T-cell (primary cell): ENCODE results near the gene GLRX. TPM values are rescaled to one million over a fixed set of nuclear protein-coding genes. Genes with fewer than 3 reads are reported as not detected.

Experiments
- ATAC-seq, 4 experiments: fragments of 200-7000 bp in 3 of 4; fragments of 150-1000 bp in 1 of 4; cut with Tn5 transposase; replicated peaks in 1 of 4; 1 replicate in 3 of 4; 2 replicates in 1 of 4; pipeline ENCODE4 v1.10.0; 2021; ENCODE audit warnings: moderate library complexity in 3 of 4, mild to moderate bottlenecking in 2 of 4, moderate number of reproducible peaks in 1 of 4
- CTCF ChIA-PET, 2 donors: fragments of 300-600 bp; sonication (Branson Sonifier 250); formaldehyde crosslinking; loops; one replicate each; lab custom pipeline; 2022; ENCODE audit warnings: antibody characterized with exemption in 2 of 2; lab: Charles Lee
- POLR2A ChIA-PET, 2 donors: fragments of 300-600 bp; sonication (Branson Sonifier 250); formaldehyde crosslinking; loops; one replicate each; lab custom pipeline; 2022; ENCODE audit warnings: antibody characterized with exemption in 2 of 2; lab: Charles Lee
- DNase-seq, 35 experiments: peaks; one replicate each; pipeline versions ENCODE4 v3.0.0 to v3.0.0-alpha.2; 2013 to 2023
- H3K27ac ChIP-seq: one replicate; pipeline ENCODE4 v1.5.1; 2013; ENCODE audit warnings: low read length
- H3K27me3 ChIP-seq, 2 experiments: replicated peaks in 1 of 2; 1 replicate in 1 of 2; 2 replicates in 1 of 2; pipeline versions ENCODE4 v1.6.1 to v1.7.0; 2013; ENCODE audit warnings: low read length in 1 of 2, mixed read lengths in 1 of 2; ENCODE audit not compliant: control insufficient read depth in 2 of 2, insufficient read depth in 2 of 2; ENCODE audit errors: extremely low read depth in 1 of 2
- H3K36me3 ChIP-seq, 2 donors: 1 replicate in 1 of 2; 2 replicates in 1 of 2; pipeline versions ENCODE4 v1.6.1 to v1.7.0; 2013; ENCODE audit warnings: low read length in 1 of 2; ENCODE audit not compliant: control insufficient read depth in 2 of 2, insufficient read depth in 1 of 2; ENCODE audit errors: extremely low read depth in 1 of 2
- H3K4me1 ChIP-seq, 2 experiments: 1 replicate in 1 of 2; 2 replicates in 1 of 2; pipeline versions ENCODE4 v1.6.1 to v1.7.0; 2013; ENCODE audit warnings: low read length in 2 of 2, mixed read lengths in 1 of 2; ENCODE audit not compliant: insufficient read depth in 2 of 2, control insufficient read depth in 1 of 2; ENCODE audit errors: extremely low read depth in 1 of 2
- H3K4me3 ChIP-seq, 2 donors: 1 replicate in 1 of 2; 2 replicates in 1 of 2; pipeline versions ENCODE4 v1.5.1 to v1.7.0; 2013; ENCODE audit warnings: mild to moderate bottlenecking in 2 of 2, low read length in 1 of 2, moderate library complexity in 1 of 2; ENCODE audit not compliant: control insufficient read depth in 1 of 2; ENCODE audit errors: extremely low read depth in 1 of 2
- H3K9me3 ChIP-seq: 2 replicates; pipeline ENCODE4 v1.7.0; 2013
- H3K27ac Mint-ChIP-seq, 2 donors: one replicate each; pipeline ENCODE4 v1.8.0; 2020 to 2021; ENCODE audit warnings: mild to moderate bottlenecking in 2 of 2, mixed read lengths in 2 of 2
- H3K27me3 Mint-ChIP-seq, 2 donors: one replicate each; pipeline ENCODE4 v1.8.0; 2021 to 2022; ENCODE audit warnings: mixed read lengths in 2 of 2
- H3K36me3 Mint-ChIP-seq: one replicate; pipeline ENCODE4 v1.8.0; 2021; ENCODE audit warnings: mixed read lengths
- H3K4me1 Mint-ChIP-seq, 3 donors: one replicate each; pipeline ENCODE4 v1.8.0; 2020 to 2022; ENCODE audit warnings: mixed read lengths in 3 of 3, mild to moderate bottlenecking in 1 of 3
- H3K4me3 Mint-ChIP-seq, 3 donors: one replicate each; pipeline ENCODE4 v1.8.0; 2020 to 2022; ENCODE audit warnings: mild to moderate bottlenecking in 3 of 3, mixed read lengths in 3 of 3, moderate library complexity in 3 of 3
- H3K9me3 Mint-ChIP-seq, 3 donors: one replicate each; pipeline ENCODE4 v1.8.0; 2020 to 2022; ENCODE audit warnings: mixed read lengths in 3 of 3
- WGBS: methylation state at CpG from one replicate; pipeline ENCODE4 v1.1.5; 2013; ENCODE audit warnings: missing lambda C conversion rate; ENCODE audit not compliant: insufficient coverage; 5-methylcytosine and 5-hydroxymethylcytosine counted together
- total RNA-seq, 35 experiments: library from RNA in 6 of 35; stranded (reverse) in 6 of 35; fragments of 120-200 nt in 1 of 35; gene quantifications; one replicate each; pipeline versions ENCODE4 v1.2.1 to v1.2.4 and lab custom pipeline; 2013 to 2026

Gene GLRX
- total RNA-seq, 5 donors from 2014 or later (not counting 1 experiment from before 2014, with no cell fraction given) = 27.6 to 73.3 (median 56.8) TPM

DNA sequence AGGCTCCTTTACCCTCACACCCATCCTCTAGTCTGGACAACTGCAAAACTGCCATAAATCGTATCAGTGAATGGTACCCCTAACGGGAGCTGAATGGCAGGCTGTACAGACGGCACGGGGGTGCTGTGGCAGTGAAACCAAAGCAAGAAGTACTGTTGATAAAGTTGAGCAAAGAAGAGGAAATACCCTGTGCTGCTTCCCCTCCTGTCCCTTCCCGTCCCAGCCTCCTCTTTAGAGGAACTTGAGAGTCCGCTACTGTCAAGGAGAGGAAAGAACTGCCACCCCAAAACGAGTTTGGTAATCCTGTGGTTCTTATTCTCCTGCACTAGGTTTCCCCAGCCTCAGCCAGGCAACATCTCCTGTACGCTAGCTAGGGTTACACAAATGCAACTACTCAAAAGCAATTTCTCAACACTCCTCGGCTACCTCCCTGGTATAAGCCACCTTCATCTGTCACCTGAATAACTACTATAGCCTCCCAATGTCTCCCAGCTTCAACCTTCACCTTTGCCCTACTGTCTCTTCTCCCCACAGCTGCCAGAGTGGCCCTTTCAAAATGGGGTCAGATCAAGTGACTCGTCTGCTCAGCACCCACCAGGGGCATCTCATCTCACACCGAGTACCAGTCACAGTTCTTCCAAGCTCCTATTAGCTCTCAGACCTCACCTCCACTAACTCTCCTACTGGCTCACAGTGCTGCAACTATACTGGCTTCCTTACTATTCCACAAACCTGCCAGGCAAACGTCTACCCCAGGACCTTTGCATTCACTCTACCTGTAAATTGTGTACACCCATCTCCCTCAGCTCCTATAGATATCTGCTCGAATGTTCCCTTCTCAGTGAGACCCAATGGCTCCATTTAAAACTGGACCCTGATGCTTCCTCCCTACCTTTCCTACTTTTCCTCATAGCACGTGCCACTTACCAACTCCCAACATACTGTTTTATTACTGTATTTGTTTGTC, 4.1 kb downstream of the GLRX start:
- 28% methylated on average over 7 of the region's 14 CpGs for WGBS
- H3K36me3 Mint-ChIP-seq = peaks cover 26% of the 10 kb centered on the region
- peak in 10 of 35 experiments; percentile 12 to 52 (median 19) for DNase-seq

DNA sequence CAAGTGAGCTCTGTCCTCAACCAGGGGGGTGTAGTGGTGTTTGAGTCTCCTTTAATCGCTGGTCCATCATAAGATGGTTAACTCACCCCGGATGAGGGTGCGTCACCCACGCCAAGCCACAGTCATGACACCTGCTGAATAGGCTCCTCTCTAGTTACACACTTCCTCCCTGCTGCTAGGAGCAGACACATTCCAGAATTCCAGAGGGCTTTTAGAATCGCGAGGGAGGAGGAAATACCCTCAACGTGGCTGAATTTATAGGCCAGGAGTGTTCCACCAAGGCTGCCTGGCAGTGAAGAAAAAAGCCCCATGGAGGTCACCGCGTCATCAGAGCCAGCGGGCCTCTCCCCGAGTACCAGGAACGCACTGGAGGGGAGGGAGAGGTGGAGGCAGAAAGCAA, 5.1 kb downstream of the GLRX start:
- WGBS = 67% methylated on average over 6 of the region's 12 CpGs
- Mint-ChIP-seq H3K4me3 (peak overlapping the region; percentile 98 to 99 (median 98)), H3K27ac (peak overlapping the region; percentile 91 to 97), H3K4me1 (peaks cover 79 to 82% (median 80%) of the 10 kb centered on the region in 3 donors), H3K27me3 (no peaks in the 10 kb centered on the region), H3K36me3 (peaks cover 32% of the 10 kb centered on the region), H3K9me3 (no peaks in the 10 kb centered on the region)
- ATAC-seq = peak in 3 of 4 experiments; percentile 15 to 32 (median 17)
- H3K4me3 ChIP-seq = peak overlapping the region; percentile 39 to 72
- ChIA-PET POLR2A (interaction anchor here (0.6 kb wide), 2 partner anchors 8 to 775 kb away, joined by 3 read pairs; no protein-coding TSS in a partner anchor), CTCF (interaction anchor here (0.7 to 3.0 kb wide), 4 partner anchors 8 to 154 kb away, joined by 3 to 18 read pairs (median 9); no protein-coding TSS in a partner anchor)
- no peaks in the 10 kb centered on the region for H3K9me3 ChIP-seq
- peaks cover 47 to 64% of the 10 kb centered on the region in 2 experiments for H3K4me1 ChIP-seq
- peak overlapping the region; percentile 86 for H3K27ac ChIP-seq
- peaks cover 4 to 51% of the 10 kb centered on the region in 2 donors for H3K36me3 ChIP-seq
- DNase-seq = peak in 20 of 35 experiments; percentile 14 to 55 (median 33)
- H3K27me3 ChIP-seq = no peaks in the 10 kb centered on the region

More for the DNA sequence above, 4.1 kb downstream of the GLRX start:
- Mint-ChIP-seq H3K9me3 (no peaks in the 10 kb centered on the region), H3K4me1 (peaks cover 78 to 82% (median 80%) of the 10 kb centered on the region in 3 donors), H3K27me3 (no peaks in the 10 kb centered on the region), H3K4me3 (peak overlapping the region; percentile 98 to 99 (median 98)), H3K27ac (peak overlapping the region; percentile 91 to 97)
- POLR2A ChIA-PET = no interaction called here
- Histone ChIP-seq H3K27me3 (no peaks in the 10 kb centered on the region), H3K4me1 (peaks cover 55 to 63% of the 10 kb centered on the region in 2 experiments), H3K4me3 (peak overlapping the region; percentile 39 to 72), H3K36me3 (peaks cover 4 to 41% of the 10 kb centered on the region in 2 donors), H3K9me3 (no peaks in the 10 kb centered on the region), H3K27ac (peak overlapping the region; percentile 86)
- CTCF ChIA-PET = interaction anchor here (0.6 to 3.0 kb wide), 10 partner anchors 9 to 883 kb away, joined by 3 to 18 read pairs (median 4); no protein-coding TSS in a partner anchor
- peak; percentile 26 to 44 (median 36) for ATAC-seq

DNA sequence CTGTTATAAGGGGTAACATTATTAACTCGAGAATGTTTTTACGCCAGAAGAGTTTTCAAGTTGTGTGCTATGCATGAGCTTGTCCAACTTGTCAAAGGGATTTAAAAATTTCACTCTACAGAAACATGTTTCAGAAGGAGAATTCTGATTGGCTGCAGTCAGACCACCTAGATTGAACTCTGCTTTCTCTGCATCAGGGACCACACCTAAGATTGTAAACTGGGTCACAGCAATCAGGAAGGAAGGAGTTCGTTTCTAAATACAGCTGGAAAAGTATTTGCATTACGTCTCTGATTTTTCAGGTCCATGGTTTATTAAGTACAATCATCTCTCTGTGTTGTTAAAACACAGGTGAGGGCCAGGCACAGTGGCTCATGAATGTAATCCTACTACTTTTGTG, 5.8 kb downstream of the GLRX start:
- Mint-ChIP-seq H3K9me3 (no peaks in the 10 kb centered on the region), H3K4me3 (peak overlapping the region; percentile 98 to 99 (median 98)), H3K27ac (peak overlapping the region; percentile 91 to 97), H3K36me3 (peaks cover 37% of the 10 kb centered on the region), H3K4me1 (peaks cover 86 to 89% (median 87%) of the 10 kb centered on the region in 3 donors), H3K27me3 (no peaks in the 10 kb centered on the region)
- Histone ChIP-seq H3K4me3 (peak overlapping the region; percentile 39 to 72), H3K4me1 (peaks cover 54 to 70% of the 10 kb centered on the region in 2 experiments), H3K36me3 (peaks cover 4 to 56% of the 10 kb centered on the region in 2 donors), H3K27me3 (no peaks in the 10 kb centered on the region), H3K9me3 (no peaks in the 10 kb centered on the region), H3K27ac (peak overlapping the region; percentile 86)
- ATAC-seq (no peak), DNase-seq (no peak)
- CTCF ChIA-PET = interaction anchor here (1.2 to 3.0 kb wide), 3 partner anchors 7 to 35 kb away, joined by 4 to 18 read pairs (median 14); no protein-coding TSS in a partner anchor
- WGBS = 30% methylated on average over 2 of the region's 4 CpGs
- POLR2A ChIA-PET = interaction anchor here in 1 of 2 donors (0.6 kb wide), 1 partner anchor 143 kb away, joined by 3 read pairs; no protein-coding TSS in a partner anchor

DNA sequence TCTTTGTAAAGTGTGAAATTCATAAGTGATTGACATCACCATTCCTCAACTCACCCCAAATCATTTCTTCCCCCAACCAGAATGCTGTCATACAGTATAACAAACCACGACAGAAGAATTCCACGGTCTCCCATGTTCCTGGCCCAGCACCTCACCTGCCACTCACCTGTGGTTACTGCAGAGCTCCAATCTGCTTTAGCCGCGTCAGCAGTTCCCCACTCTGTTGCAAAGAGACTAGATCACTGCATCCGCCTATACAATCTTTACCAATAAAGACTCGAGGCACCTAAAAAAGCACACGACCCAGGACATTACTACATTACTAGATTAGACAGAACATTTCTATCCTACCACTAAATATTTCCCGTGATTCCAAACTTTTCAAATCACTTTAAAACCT, 6.2 kb downstream of the GLRX start:
- Mint-ChIP-seq H3K27ac (peak overlapping the region; percentile 91 to 97), H3K4me3 (peak overlapping the region; percentile 98 to 99 (median 98)), H3K36me3 (peaks cover 41% of the 10 kb centered on the region), H3K9me3 (no peaks in the 10 kb centered on the region), H3K27me3 (no peaks in the 10 kb centered on the region), H3K4me1 (peaks cover 88 to 93% (median 90%) of the 10 kb centered on the region in 3 donors)
- peaks cover 4 to 59% of the 10 kb centered on the region in 2 donors for H3K36me3 ChIP-seq
- ATAC-seq (no peak), DNase-seq (no peak)
- 75% methylated on average over 6 of the region's 8 CpGs for WGBS
- H3K4me3 ChIP-seq = no peak overlapping the region
- peak overlapping the region; percentile 86 for H3K27ac ChIP-seq
- no peaks in the 10 kb centered on the region for H3K27me3 ChIP-seq
- H3K4me1 ChIP-seq = peaks cover 57 to 75% of the 10 kb centered on the region in 2 experiments
- ChIA-PET POLR2A (interaction anchor here in 1 of 2 donors (0.6 kb wide), 1 partner anchor 143 kb away, joined by 3 read pairs; no protein-coding TSS in a partner anchor), CTCF (interaction anchor here (0.6 to 3.0 kb wide), 4 partner anchors 7 to 35 kb away, joined by 3 to 18 read pairs (median 9); no protein-coding TSS in a partner anchor)
- no peaks in the 10 kb centered on the region for H3K9me3 ChIP-seq

DNA sequence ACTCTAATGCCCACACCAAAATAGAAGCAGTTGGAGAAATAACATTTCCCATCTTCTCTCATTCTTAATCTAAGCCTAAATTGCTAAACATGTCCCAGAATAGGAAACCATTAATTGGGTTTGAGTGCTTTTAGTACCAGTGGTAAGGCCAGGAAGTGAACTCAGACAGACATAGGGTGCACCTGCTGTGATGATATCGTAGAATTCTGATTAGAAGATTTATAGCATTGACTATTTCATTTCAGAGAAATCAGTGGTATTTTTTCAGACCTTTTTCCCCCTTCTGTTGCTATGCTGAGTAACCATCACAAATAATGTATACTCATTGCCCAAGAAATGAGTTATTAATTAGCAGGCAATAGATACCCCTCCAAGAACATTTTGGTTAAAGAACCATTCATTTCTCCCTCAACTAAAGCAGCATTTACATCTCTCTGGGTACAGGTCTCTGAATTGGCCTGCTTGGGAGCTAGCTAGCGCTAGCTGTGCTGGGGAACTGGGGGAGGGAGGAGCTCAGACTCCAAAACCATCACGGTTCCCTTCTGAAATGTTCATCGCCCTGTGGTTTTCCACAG, 7.3 kb downstream of the GLRX start:
- Histone ChIP-seq H3K4me3 (no peak overlapping the region), H3K27ac (peak overlapping the region; percentile 86), H3K36me3 (peaks cover 4 to 59% of the 10 kb centered on the region in 2 donors), H3K4me1 (peaks cover 60 to 74% of the 10 kb centered on the region in 2 experiments), H3K27me3 (no peaks in the 10 kb centered on the region), H3K9me3 (no peaks in the 10 kb centered on the region)
- H3K27ac Mint-ChIP-seq = peak overlapping the region; percentile 91 to 97
- no peaks in the 10 kb centered on the region for H3K9me3 Mint-ChIP-seq
- POLR2A ChIA-PET = no interaction called here
- H3K27me3 Mint-ChIP-seq = no peaks in the 10 kb centered on the region
- WGBS = 80% methylated on average over 1 of the region's 4 CpGs
- CTCF ChIA-PET = interaction anchor here (0.9 to 2.3 kb wide), 4 partner anchors 7 to 34 kb away, joined by 3 to 14 read pairs (median 6); partner anchors contain the start of gene GLRX (in 1 of the 2)
- peaks cover 90 to 94% (median 93%) of the 10 kb centered on the region in 3 donors for H3K4me1 Mint-ChIP-seq
- DNase-seq = no peak
- no peak for ATAC-seq
- H3K4me3 Mint-ChIP-seq = peak overlapping the region in 2 of 3 donors; percentile 28 to 98
- H3K36me3 Mint-ChIP-seq = peaks cover 41% of the 10 kb centered on the region
